ENCODE results near the gene DCX.
"Not testable (repeated sequence)": the region's sequence is repeated elsewhere in the genome, so short reads cannot be mapped to it uniquely, and the experiment has no call there.

DCX gene

DNA sequence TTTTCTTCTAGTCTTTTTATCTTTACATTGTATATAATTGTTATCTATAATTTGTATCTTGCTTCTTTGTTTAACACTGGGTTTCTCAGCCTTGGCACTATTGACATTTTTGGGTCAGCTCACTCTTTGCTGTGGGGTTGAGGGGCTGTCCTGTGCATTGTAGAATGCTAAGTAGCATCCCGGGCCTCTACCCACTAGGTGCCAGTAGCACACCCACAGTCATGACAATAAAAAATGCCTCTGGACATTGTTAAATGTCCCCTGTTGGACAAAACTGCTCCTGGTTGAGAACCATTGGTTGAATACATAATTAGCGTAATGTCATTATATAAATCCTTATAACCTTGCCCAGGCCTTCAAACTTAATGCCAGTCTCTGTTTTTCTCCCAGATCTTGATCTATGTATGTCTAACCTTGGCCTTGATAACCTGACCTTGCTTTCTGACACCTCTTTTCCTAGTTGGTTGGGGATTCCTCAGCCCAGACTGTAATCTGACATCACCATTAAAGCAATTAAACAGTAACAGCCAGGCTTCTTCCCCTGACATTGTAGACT lies 46.1 kb downstream of the DCX start:
- DNase-seq = no peak

DNA sequence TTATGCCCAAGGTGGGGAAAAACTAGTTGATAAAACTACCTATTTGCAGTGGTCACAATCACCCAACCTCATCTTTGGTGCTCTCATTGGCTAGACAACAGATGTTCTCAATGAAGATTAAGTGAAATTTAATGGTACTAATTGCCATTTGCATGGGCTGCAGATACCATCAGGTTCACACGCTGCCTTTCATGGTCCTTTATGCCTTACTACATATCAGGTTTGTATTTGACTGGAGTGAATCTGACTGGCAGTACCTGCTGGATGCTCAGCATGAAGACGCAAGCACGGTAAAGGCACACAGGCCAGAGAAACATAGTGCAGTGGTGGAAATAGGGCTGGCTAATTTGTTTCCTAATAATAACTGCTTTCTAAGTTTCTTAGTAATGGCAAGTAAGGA lies 48.3 kb downstream of the DCX start:
- DNase-seq = no peak

DNA sequence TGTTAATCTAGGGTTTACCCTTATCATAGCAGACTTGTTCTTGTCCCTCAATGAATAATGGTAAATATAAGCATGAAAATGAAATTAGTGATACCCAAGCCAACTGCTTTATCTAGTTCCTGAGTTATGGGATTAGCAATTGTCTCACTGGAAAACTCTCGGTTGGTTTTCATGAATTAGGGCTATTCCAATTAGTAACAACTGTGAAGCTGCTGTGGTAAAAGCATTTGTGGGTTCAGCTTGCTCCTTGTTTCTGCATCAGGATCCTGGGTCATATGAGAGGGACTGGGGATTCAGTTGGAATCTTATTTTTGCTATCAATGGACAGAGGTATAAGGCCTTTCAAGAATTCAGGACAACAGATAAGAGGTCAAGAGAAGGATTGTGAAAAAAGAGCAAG lies 50.2 kb downstream of the DCX start:
- DNase-seq = no peak

DNA sequence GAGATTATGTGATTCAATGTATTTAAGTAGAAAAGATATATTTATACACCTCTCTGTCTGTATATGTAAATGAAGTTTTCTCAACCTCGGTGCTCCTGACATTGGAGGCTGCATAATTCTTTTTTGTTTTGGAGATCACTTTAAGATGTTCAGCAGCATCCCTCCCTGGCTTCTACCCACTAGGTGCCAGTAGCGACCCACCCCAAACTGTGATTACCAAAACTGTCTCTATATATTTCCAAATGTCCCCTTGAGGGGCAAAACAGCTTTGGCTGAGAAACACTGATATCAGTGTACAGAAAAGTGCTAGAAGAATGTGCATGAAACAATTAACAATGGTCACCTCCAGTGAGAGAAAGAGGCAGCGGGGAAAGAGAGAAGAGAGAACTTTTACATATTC lies 51.2 kb downstream of the DCX start:
- no peak for DNase-seq

DNA sequence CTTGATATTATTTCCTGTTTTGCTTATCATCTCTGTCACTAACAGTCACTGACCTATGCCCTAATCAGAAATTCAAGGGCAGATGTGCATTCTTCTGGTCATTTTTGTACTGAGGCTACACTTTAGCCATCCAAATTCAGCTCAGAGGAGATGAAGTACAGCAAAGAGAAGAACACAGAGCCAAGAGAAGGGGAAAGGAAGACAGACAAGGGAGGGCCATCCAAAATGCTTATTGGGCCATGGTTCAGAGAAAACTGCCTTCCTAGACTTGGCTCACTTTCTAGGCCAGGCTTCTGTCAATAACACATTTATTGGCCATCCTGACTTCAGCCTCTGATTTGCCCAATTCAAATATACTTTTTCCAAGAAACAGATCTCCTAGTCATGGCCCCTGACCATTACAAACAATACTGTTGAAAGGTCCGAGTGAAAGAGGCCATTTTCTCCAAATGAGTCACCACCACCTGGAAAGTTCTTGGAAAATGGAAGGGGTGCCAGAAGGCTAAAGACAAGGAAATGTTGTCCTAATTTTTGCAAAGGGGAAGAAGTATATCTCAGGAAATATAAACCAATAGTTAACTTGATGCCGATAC lies 56.4 kb downstream of the DCX start:
- DNase-seq = no peak

DNA sequence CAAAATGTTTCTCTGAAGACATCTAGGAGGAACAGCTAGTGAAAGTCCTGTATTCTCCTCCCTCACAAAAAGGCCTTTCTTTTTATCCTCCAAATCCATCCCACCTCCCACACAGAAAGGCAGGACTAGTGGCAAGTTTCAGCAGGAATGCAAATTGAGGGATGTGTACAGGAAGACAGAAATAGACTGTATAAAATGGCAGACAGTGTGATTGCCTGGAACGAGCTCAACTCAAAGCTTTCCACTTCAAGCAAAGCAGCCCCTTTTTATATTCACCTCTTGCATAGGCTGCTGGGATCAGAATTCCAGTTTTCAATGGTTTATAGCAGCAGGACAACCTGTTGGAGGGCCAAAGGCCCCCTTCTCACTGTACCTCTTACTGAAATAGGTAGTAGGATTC lies 57.5 kb downstream of the DCX start:
- DNase-seq = no peak

DNA sequence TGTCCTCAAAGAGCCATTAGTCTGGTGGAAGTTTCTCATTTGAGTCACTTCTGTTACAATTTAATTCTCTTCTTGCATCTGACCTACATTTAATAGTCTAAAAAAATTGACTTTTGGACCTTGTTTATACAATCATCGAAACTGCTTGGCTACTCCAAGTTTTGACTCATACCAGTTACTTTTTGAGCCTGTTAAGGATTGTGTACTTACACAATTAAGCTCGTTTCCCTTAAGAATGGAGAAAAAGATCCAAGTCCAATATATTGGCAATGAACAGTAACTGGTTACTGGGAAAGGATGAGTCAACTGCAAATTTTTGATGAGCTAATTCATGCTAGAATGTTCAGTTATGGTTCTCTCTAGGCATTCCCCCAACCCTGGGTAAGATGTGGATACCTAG lies 58.2 kb downstream of the DCX start:
- no peak for DNase-seq

DNA sequence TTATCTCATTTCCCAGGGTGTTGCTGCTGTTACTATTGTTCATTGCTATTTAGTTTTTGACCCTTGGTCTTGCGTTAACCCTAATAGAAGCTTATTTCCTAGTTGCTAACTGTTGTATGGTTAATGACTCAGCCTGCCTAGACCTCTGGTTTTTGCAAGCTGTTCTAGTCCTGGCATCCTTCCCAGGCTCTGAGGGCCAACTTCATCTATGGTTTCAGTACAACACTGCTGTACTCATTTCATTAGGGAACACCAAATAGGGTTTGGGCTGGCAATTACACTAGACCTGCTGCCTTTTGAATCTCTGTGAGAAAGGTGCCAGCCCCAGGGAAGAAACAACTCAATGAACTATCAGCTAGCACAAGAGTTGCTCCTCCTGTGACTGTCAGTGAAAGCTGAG lies 59.6 kb downstream of the DCX start:
- no peak for DNase-seq

DNA sequence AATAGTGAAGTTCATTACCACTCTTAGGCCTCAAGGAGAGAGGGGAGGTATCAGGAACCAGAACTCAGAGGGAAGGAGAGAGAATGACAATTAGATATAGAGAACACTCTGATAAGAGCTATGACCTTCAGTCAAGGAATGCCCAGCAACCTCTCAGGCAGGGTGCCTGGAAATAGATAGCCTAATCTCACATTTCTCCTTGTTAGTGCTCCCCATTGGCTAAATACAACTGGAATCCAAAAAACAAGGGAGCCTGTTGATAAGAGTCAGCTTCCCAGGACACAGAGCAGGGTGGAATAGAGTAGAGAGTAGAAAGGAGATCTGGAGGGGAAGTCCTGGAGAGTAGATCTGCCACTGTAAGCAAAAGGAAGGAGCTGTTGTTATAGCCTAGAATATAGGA lies 62.1 kb downstream of the DCX start:
- no peak for DNase-seq

DNA sequence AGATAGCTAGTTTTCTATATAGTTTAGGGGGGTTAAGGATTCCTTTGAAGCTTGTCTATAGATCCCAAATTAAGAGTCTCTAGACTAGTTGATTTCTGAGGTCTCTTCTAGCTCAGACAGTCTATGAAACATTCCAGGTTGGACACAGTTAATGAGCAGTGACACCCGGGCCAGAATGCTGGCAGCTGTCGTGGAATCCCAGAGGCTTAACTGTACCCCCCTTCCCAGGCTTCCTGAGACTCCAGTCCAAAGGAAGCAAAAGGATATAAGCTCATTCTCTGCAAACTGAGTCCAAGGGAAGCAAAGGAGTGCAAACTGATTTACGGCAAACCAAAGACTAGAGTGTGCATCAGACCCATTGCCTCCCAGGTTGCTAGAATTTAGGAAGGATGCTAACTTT lies 62.9 kb downstream of the DCX start:
- DNase-seq = no peak

DNA sequence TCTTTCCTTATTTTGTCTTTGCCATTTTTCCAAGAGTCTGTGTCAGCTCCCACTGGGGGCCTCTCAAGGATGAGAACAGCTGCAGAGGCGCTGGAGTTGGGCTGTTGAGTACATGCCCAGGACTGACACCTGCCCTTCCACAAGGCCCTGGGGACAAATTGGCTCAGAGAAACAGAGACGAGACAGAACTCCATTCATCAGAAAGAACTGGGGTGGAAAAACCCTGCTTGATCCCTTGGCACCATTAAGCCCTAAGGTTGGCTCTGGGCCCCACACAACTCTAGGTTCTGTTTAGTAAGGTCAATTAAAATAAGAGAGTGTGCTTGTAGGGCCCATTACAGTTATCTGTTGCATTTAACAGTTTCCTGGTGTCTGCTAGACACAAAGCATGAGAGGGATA lies 63.6 kb downstream of the DCX start:
- no peak for DNase-seq

DNA sequence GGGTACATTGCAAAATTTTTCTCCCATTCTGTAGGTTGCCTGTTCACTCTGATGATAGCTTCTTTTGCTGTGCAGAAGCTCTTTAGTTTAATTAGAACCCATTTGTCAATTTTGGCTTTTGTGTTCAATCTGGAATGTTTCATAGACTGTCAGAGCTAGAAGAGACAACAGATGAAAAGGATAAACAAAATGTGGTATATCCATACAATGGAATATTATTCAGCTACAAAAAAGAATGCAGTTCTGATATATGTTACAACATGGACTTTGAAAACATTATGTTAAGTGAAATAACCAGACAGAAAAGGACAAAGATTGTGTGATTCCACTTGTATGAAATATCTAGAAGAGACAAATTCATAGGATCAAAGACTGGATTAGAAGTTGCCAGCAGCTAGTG lies 65.8 kb downstream of the DCX start:
- DNase-seq = not testable (repeated sequence)

DNA sequence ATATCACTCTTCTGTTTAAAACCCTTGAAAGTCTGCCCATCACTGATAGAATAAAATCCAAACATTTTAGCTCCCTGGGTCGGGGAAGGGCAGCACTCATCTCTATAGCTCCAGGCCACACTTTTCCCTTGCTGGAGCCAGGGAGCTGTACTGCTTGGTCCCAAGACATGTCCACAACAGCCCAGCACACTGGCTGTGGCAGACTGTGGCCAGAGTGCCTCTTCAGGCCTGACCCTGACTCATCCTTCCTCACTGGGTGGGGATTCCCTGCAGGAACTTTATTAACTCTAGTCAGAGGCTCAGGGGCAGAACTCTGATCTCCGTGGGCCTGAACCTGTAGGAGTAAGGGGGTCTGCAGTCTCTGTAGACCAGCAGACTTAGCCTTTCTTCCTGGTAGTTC lies 71.9 kb downstream of the DCX start:
- DNase-seq = no peak

DNA sequence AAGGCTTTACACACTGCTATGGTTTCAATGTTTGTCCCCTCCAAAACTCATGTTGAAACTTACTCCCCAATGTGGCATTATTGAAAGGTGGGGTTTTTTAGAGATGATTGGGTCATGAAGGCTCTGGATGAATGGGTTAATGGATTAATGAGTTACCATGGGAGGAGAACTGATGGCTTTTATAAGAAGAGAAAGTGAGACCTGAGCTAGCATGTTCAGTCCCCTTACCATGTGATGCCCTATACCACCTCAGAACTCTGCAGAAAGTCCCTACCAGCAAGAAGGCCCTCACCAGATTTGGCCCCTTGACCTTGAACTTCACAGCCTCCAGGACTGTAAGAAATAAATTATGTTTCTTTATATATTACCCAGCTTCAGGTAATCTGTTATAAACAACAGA lies 72.8 kb downstream of the DCX start:
- no peak for DNase-seq

DNA sequence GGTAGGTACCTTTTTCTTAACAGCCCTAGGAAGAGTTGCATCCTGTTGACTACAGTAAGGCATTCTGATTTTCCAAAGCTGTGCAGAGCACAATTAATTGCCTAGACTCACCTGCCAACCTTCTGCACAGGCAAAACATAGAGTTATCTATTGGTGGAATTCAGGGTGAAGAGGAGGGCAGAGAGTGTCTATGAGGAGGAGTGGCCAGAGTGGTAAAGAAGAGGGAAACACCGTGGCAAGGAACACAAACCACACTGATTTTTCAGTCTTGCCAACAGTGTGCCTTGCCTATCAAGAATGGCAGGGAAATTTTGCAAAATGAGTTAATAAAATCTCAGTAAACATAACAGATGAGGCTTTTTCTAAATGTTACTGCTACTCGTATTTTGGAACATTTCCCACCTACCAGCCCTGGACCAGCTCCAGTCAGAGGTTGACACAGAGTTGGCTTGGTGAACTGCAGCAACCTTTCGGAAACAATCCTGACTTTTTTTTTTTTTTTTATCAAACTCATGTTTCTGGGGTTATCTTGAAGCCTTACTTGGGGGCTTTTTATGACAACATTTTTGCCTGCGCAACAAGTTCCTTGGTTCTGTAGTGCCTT lies 73.8 kb downstream of the DCX start:
- no peak for DNase-seq

DNA sequence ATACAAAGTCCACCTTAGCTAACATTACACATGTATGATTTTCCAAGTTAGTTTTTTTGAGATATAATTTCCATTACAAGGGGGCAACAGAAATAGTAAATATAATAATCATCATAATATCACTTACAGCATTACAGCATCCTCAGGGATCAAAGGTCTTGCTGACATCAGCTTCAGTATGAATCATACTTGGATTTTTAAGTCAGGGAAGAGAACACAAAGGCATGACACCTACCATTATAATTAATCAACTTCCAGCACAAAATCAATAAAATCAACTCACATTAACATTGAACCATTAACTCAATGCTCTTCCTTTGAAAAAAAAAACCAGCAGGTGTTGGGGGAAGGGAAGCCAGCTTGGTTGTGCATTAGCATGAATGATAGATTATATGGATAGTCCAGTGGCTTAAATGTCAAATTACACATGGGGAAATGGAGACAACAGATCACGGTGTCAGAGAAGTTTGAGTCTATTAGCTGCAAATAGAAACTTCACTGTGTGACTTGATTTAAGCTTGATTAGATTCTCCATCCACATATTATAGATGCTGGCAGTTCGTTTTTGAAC lies 74.8 kb downstream of the DCX start:
- no peak for DNase-seq

DNA sequence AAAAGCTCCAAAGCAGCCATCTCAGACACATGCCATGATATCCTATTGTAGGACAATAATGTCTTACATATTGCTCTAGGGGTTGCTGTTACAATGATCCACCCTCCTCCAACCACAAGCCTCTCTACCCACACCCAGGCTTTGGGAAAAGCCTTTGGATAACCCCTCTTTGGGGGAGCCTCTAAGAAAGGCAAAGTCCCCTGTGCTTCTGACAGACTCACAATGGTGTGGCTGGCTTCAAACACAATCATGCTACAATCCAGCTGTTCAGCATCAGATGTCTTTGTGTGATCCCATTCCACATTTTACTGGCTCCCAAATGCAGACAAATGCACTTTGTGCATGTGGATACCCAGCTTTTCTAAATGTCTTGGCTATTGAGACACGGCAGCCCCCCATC lies 75.9 kb downstream of the DCX start:
- no peak for DNase-seq

DNA sequence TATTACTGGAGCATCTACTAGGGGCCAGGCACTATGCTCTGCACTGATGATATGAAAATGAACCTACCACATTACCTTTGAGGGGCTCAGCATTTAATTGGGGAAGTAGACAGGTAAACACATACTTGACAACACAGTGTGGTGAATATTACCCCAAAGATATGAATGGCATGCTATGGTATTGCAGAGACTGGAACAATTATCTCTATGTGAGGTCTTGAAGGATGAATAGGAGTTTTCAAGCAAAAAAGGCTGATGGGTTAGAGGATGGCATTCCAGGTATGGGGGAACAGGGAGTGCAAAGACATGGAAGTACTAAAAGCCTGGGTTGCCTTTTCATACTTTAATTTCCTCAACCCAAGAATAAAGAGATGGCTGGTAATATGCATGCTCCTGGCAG lies 82.6 kb downstream of the DCX start:
- DNase-seq = no peak

DNA sequence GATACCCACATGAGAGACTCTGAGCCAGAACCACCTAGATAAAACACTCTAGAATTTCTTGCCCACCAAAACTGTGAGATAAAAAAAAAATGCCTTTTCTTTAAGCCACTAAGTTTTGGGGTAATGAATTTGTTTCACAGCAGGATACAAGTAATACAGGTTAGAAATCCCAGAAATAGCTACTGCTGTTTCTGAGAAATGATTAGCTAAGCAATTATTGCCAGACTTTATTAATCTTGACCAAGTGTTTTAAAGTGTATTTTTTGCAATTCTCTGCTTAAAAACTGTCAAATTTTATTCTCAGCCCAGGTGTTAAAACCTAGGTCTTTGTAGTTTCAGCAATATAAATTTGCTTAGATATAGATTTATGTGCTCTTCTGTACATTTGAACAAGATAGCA lies 83.1 kb downstream of the DCX start:
- DNase-seq = no peak

DNA sequence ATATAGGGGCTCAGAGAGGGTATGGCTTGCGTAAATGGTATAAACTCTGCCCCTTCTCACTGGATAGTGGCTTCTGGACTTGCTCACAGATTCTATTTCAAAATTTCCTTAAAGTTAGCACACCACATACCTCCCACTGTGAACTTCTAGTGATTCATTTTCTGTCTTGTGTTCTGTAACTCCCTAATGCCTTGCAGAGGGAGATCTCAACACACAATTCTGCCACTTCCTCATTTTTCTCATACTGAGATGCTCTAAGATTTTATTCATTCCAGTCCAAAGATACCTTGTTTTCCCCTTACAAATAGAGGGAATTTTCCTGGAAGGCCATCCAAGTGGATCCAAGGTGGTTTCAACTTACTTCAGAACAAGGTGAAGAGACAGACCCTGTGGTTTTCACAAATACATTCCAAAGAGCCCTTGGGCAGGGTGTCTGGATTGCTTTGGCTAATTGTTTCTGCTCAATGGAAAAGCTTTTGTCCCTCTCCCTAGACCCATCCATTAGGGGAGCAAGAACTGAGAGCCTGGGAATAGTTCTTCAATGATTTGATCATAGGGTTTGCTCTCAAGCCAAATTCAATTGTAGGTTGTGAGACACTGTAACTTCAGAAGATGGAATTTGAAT lies 89.6 kb downstream of the DCX start:
- no peak for DNase-seq

DNA sequence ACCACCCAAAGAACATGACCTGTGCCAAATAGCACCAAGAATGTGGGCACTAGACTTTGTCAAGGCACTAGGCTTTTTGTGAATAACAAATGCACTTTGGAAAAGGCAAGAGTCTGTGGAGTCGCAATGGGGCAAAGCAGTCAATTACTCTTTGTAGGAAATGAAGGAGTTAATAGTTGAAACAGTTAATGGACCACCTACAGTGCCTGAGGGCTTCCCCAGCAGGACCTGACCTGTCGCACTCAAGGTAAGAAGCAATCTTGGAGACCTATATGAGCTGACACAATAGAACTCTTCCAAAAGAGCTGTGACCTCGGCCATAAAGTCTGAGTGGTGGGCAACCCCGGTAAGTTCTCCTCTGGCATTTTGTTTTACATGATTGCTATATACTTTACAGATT lies 92.5 kb downstream of the DCX start:
- no peak for DNase-seq

DNA sequence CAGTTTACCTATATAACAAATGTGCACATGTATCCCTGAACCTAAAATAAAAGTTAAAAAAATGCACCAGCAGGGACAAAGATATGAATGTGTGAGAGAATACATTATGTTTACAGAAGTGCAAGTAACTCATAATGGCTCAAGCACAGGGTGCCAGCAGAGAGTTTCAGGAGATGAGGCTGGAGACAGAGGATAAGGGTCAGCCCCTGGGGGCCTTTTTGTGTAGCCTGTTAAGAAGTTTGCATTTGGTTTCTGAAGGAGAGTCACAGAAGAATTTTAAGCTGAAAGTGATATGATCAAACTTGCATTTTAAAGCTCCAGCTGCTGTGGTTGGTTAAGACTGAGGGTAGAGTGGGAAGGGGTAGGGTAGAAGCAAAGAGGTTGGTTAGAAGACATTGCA lies 93.1 kb downstream of the DCX start:
- no peak for DNase-seq

DNA sequence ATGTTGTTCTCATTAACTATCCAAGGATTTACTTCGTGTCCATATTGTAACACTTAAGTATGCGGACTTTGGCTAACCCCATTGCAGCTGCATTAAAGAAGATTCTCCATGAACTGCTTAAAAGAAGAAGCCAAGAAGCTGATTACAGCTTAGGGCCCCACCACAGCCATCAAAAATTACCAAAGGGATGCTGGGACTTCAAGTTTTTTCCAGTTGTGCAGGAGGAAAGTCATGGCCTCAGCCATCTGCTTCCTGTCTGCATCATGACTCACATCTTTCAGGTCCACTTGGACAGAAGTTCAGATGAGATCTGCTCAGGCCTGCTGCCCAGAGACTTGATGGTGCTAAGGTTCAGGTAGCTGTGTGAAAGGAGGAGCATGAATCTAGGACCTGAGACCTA lies 102.9 kb downstream of the DCX start:
- no peak for DNase-seq

DNA sequence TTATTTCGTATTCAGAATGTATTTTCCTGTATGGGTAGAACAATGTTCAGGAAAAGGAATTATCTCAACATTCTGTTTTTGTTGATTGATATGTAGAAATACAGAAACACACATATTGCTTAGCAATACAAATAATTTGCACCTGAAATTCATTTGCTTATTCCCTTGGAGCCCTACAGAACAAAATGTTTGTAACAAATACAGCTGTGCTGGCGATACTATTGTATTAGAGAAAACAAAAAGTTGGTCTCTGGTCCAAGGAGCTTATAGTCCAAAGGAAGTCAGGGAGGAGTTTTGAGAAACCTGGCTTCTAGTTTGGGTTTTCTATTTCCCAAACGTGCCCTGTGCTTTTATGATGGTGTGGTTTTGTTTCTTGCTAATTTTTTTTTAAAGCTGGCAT lies 104.0 kb downstream of the DCX start:
- DNase-seq = no peak
